ENCODE data around the gene CCDC157.

The CCDC157 gene

GRCh38 chr22:30320021-30320556, 36.7 kb upstream of the CCDC157 start:
- Histone ChIP-seq H3K27me3 (ENCODE audit: insufficient read depth, low read length) (no peaks in the 10 kb centered on the region), H3K79me2 (ENCODE audit: insufficient read depth, low read length) (no peaks in the 10 kb centered on the region)

GRCh38 chr22:30321461-30321860, 35.3 kb upstream of the CCDC157 start:
- no peak overlapping the region for H2AFZ ChIP-seq (ENCODE audit: low read length)
- H4K20me1 ChIP-seq (ENCODE audit: insufficient read depth, low read length) = no peaks in the 10 kb centered on the region
- H3K4me1 ChIP-seq (ENCODE audit: insufficient read depth, low read length, severe bottlenecking) = peaks cover 18% of the 10 kb centered on the region
- no peaks in the 10 kb centered on the region for H3K9me3 ChIP-seq (ENCODE audit: low read length)
- no peak overlapping the region for H3K4me3 ChIP-seq (ENCODE audit: low read depth, low read length, poor library complexity, severe bottlenecking)
- no peaks in the 10 kb centered on the region for H3K9me2 ChIP-seq (ENCODE audit: low read depth, low read length)
- peaks cover 3% of the 10 kb centered on the region; the same call in 1 of the 2 replicates for H3K36me3 ChIP-seq (ENCODE audit: insufficient read depth, low read length)
- no peaks in the 10 kb centered on the region for H3K27me3 ChIP-seq (ENCODE audit: insufficient read depth, low read length)
- no peak overlapping the region for H3K9ac ChIP-seq (ENCODE audit: low read length)
- H3F3A ChIP-seq (ENCODE audit: insufficient read depth, low read length) = no peaks in the 10 kb centered on the region
- TF ChIP-seq CTCF (IDR thresholded peaks at IDR 0.05; ENCODE audit: low read length) (no peak), EZH2 (IDR thresholded peaks at IDR 0.05; ENCODE audit: borderline replicate concordance, low read length) (no peak)
- no peak overlapping the region for H3K4me2 ChIP-seq (ENCODE audit: low read length)
- no peak overlapping the region for H3K27ac ChIP-seq (ENCODE audit: low read depth, low read length, poor library complexity, severe bottlenecking)
- H3K79me2 ChIP-seq (ENCODE audit: insufficient read depth, low read length) = no peaks in the 10 kb centered on the region

More at GRCh38 chr22:30320021-30320556, 36.7 kb upstream of the CCDC157 start:
- no peaks in the 10 kb centered on the region for H3F3A ChIP-seq (ENCODE audit: insufficient read depth, low read length)
- H3K9ac ChIP-seq (ENCODE audit: low read length) = no peak overlapping the region
- peaks cover 3% of the 10 kb centered on the region; the same call in 1 of the 2 replicates for H3K36me3 ChIP-seq (ENCODE audit: insufficient read depth, low read length)
- H4K20me1 ChIP-seq (ENCODE audit: insufficient read depth, low read length) = no peaks in the 10 kb centered on the region
- no peaks in the 10 kb centered on the region for H3K9me2 ChIP-seq (ENCODE audit: low read depth, low read length)
- no peak overlapping the region for H3K4me2 ChIP-seq (ENCODE audit: low read length)
- peaks cover 7% of the 10 kb centered on the region for H3K4me1 ChIP-seq (ENCODE audit: insufficient read depth, low read length, severe bottlenecking)
- no peak overlapping the region for H2AFZ ChIP-seq (ENCODE audit: low read length)
- H3K9me3 ChIP-seq (ENCODE audit: low read length) = no peaks in the 10 kb centered on the region
- H3K27ac ChIP-seq (ENCODE audit: low read depth, low read length, poor library complexity, severe bottlenecking) = no peak overlapping the region
- TF ChIP-seq EZH2 (IDR thresholded peaks at IDR 0.05; ENCODE audit: borderline replicate concordance, low read length) (no peak), CTCF (IDR thresholded peaks at IDR 0.05; ENCODE audit: low read length) (no peak)
- H3K4me3 ChIP-seq (ENCODE audit: low read depth, low read length, poor library complexity, severe bottlenecking) = no peak overlapping the region

DNA sequence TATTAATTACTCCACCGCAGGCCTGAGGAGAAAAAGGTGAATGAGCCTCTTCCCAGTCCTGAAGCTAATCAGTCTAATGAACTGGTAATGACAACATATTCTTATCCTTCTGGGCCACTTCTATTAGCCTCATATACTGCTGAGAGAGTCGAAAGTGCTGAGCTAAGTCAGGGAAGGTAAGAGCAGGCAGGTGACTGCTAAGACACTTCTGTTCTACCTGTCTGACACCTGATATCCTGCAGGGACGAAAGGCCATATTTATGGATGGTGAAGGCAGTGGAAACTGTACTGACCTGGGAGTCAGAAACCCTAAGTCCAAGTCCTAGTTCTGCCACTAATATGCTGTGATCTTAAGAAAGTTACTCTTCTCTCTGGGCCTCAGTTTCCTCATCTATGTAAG, 33.6 kb upstream of the CCDC157 start:
- Histone ChIP-seq H3K27ac (ENCODE audit: low read depth, low read length, poor library complexity, severe bottlenecking) (no peak overlapping the region), H3K9me2 (ENCODE audit: low read depth, low read length) (no peaks in the 10 kb centered on the region), H3K4me1 (ENCODE audit: insufficient read depth, low read length, severe bottlenecking) (peaks cover 29% of the 10 kb centered on the region), H4K20me1 (ENCODE audit: insufficient read depth, low read length) (no peaks in the 10 kb centered on the region), H3K4me3 (ENCODE audit: low read depth, low read length, poor library complexity, severe bottlenecking) (no peak overlapping the region), H3F3A (ENCODE audit: insufficient read depth, low read length) (no peaks in the 10 kb centered on the region), H3K79me2 (ENCODE audit: insufficient read depth, low read length) (no peaks in the 10 kb centered on the region), H2AFZ (ENCODE audit: low read length) (no peak overlapping the region), H3K9ac (ENCODE audit: low read length) (no peak overlapping the region), H3K4me2 (ENCODE audit: low read length) (no peak overlapping the region), H3K36me3 (ENCODE audit: insufficient read depth, low read length) (peaks cover 4% of the 10 kb centered on the region; the same call in 1 of the 2 replicates), H3K9me3 (ENCODE audit: low read length) (no peaks in the 10 kb centered on the region), H3K27me3 (ENCODE audit: insufficient read depth, low read length) (no peaks in the 10 kb centered on the region)
- no peak for TF ChIP-seq EZH2 (IDR thresholded peaks at IDR 0.05; ENCODE audit: borderline replicate concordance, low read length)
- no peak for TF ChIP-seq CTCF (IDR thresholded peaks at IDR 0.05; ENCODE audit: low read length)
